HUES6 (cell line): Measurements from ENCODE around the gene ATG16L2.
"Not testable (repeated sequence)": the region's sequence is repeated elsewhere in the genome, so short reads cannot be mapped to it uniquely, and the experiment has no call there.

Source experiments
- H3K27ac ChIP-seq: 2 replicates; pipeline ENCODE4 v1.7.0; 2013; ENCODE audit warnings: low read depth, mild to moderate bottlenecking, low read length, inconsistent platforms
- H3K27me3 ChIP-seq: 2 replicates; pipeline ENCODE4 v1.6.1; 2013; ENCODE audit warnings: low read length; ENCODE audit not compliant: control insufficient read depth, insufficient read depth
- H3K36me3 ChIP-seq: 2 replicates; pipeline ENCODE4 v1.6.1; 2013; ENCODE audit warnings: low read length; ENCODE audit not compliant: control insufficient read depth, insufficient read depth
- H3K4me1 ChIP-seq: 2 replicates; pipeline ENCODE4 v1.6.1; 2013; ENCODE audit warnings: low read length; ENCODE audit not compliant: control insufficient read depth, insufficient read depth
- H3K4me3 ChIP-seq: 2 replicates; pipeline ENCODE4 v1.5.1; 2013; ENCODE audit warnings: low read depth, low read length
- H3K9ac ChIP-seq: one replicate; pipeline ENCODE4 v1.6.1; 2013; ENCODE audit warnings: mild to moderate bottlenecking, low read length
- H3K9me3 ChIP-seq: 2 replicates; pipeline ENCODE4 v1.6.1; 2013; ENCODE audit warnings: low read depth, low read length; ENCODE audit not compliant: control insufficient read depth, insufficient read depth

ATG16L2 gene

GRCh38 chr11:72821221-72821919, 7.2 kb downstream of the ATG16L2 start:
- Histone ChIP-seq H3K4me3 (peak overlapping the region; percentile 83), H3K9me3 (no peaks in the 10 kb centered on the region), H3K9ac (peak overlapping the region; percentile 57), H3K27ac (no peak overlapping the region), H3K36me3 (peaks cover 9% of the 10 kb centered on the region; the same call in 1 of the 2 replicates), H3K27me3 (peaks cover 22% of the 10 kb centered on the region), H3K4me1 (peaks cover 7% of the 10 kb centered on the region)

GRCh38 chr11:72821920-72822799, 7.9 kb downstream of the ATG16L2 start:
- H3K36me3 ChIP-seq, result peaks cover 9% of the 10 kb centered on the region; the same call in 1 of the 2 replicates

GRCh38 chr11:72823105-72823804, 9.0 kb downstream of the ATG16L2 start:
- H3K9me3 ChIP-seq, result no peaks in the 10 kb centered on the region
- H3K4me3 ChIP-seq, result no peak overlapping the region
- H3K4me1 ChIP-seq, result peaks cover 7% of the 10 kb centered on the region
- peaks cover 3% of the 10 kb centered on the region; the same call in 1 of the 2 replicates for H3K36me3 ChIP-seq
- H3K9ac ChIP-seq, result no peak overlapping the region
- peaks cover 22% of the 10 kb centered on the region for H3K27me3 ChIP-seq
- no peak overlapping the region for H3K27ac ChIP-seq

More at GRCh38 chr11:72821920-72822799, 7.9 kb downstream of the ATG16L2 start:
- peak overlapping the region; percentile 83 for H3K4me3 ChIP-seq
- no peaks in the 10 kb centered on the region for H3K9me3 ChIP-seq
- peaks cover 7% of the 10 kb centered on the region for H3K4me1 ChIP-seq
- H3K9ac ChIP-seq, result peak overlapping the region; percentile 57
- no peak overlapping the region for H3K27ac ChIP-seq
- H3K27me3 ChIP-seq, result peaks cover 22% of the 10 kb centered on the region

GRCh38 chr11:72824020-72824419, 9.8 kb downstream of the ATG16L2 start:
- H3K4me3 ChIP-seq, result no peak overlapping the region
- H3K27me3 ChIP-seq, result peaks cover 22% of the 10 kb centered on the region
- no peak overlapping the region for H3K9ac ChIP-seq
- H3K27ac ChIP-seq, result no peak overlapping the region
- H3K9me3 ChIP-seq, result no peaks in the 10 kb centered on the region
- H3K36me3 ChIP-seq, result no peaks in the 10 kb centered on the region; the same call in 1 of the 2 replicates
- H3K4me1 ChIP-seq, result peaks cover 7% of the 10 kb centered on the region

GRCh38 chr11:72824811-72825505, 10.7 kb downstream of the ATG16L2 start:
- Histone ChIP-seq H3K27ac (no peak overlapping the region), H3K9ac (no peak overlapping the region), H3K4me3 (no peak overlapping the region), H3K4me1 (peaks cover 7% of the 10 kb centered on the region), H3K27me3 (peaks cover 22% of the 10 kb centered on the region), H3K9me3 (no peaks in the 10 kb centered on the region), H3K36me3 (no peaks in the 10 kb centered on the region; the same call in 1 of the 2 replicates)

GRCh38 chr11:72825661-72826060, 11.4 kb downstream of the ATG16L2 start:
- Histone ChIP-seq H3K27ac (no peak overlapping the region), H3K4me3 (no peak overlapping the region), H3K36me3 (no peaks in the 10 kb centered on the region), H3K27me3 (peaks cover 22% of the 10 kb centered on the region), H3K4me1 (peaks cover 7% of the 10 kb centered on the region), H3K9me3 (no peaks in the 10 kb centered on the region), H3K9ac (no peak overlapping the region)

GRCh38 chr11:72826191-72826941, 12.2 kb downstream of the ATG16L2 start:
- no peaks in the 10 kb centered on the region for H3K9me3 ChIP-seq
- no peak overlapping the region for H3K9ac ChIP-seq
- no peaks in the 10 kb centered on the region for H3K36me3 ChIP-seq
- H3K27me3 ChIP-seq, result peaks cover 15% of the 10 kb centered on the region
- no peak overlapping the region for H3K4me3 ChIP-seq
- H3K27ac ChIP-seq, result no peak overlapping the region
- H3K4me1 ChIP-seq, result peaks cover under 1% of the 10 kb centered on the region

GRCh38 chr11:72826942-72827480, 12.8 kb downstream of the ATG16L2 start:
- H3K27ac ChIP-seq, result no peak overlapping the region
- H3K27me3 ChIP-seq, result peaks cover 15% of the 10 kb centered on the region
- H3K4me3 ChIP-seq, result no peak overlapping the region
- H3K9me3 ChIP-seq, result no peaks in the 10 kb centered on the region
- peaks cover 5% of the 10 kb centered on the region for H3K4me1 ChIP-seq
- no peak overlapping the region for H3K9ac ChIP-seq
- H3K36me3 ChIP-seq, result no peaks in the 10 kb centered on the region

GRCh38 chr11:72827656-72828055, 13.4 kb downstream of the ATG16L2 start:
- not testable (repeated sequence) for H3K36me3 ChIP-seq, H3K27ac ChIP-seq, H3K4me3 ChIP-seq, H3K9me3 ChIP-seq, H3K4me1 ChIP-seq, H3K9ac ChIP-seq
- H3K27me3 ChIP-seq, result peaks cover 12% of the 10 kb centered on the region
